OCI-LY7 (cell line): Measurements from ENCODE around the gene LEPR. TPM values are rescaled to one million over a fixed set of nuclear protein-coding genes. Genes with fewer than 3 reads are reported as not detected.

Source experiments
- BruUV-seq: library from RNA; stranded (reverse); fragments of 400-500 nt; replicated peaks from 2 replicates; lab custom pipeline; 2021; lab: Mats Ljungman, UMichigan
- CTCF ChIA-PET: fragments of 300-600 bp; sonication (Branson Sonifier 250); formaldehyde crosslinking; loops from one replicate; lab custom pipeline; 2022; ENCODE audit warnings: antibody characterized with exemption; ENCODE audit not compliant: unreplicated experiment; lab: Charles Lee
- POLR2A ChIA-PET: fragments of 300-600 bp; sonication (Branson Sonifier 250); formaldehyde crosslinking; loops from one replicate; lab custom pipeline; 2022; ENCODE audit warnings: antibody characterized with exemption; lab: Charles Lee
- DNase-seq: peaks from one replicate; pipeline ENCODE4 v3.0.0-alpha.2; 2015; ENCODE audit warnings: low spot score
- H2AFZ ChIP-seq: fragments of 200-600 bp; sonication (generic), shearing (Covaris generic); 2 replicates; pipeline ENCODE4 v1.6.1; 2014; ENCODE audit warnings: mild to moderate bottlenecking, antibody characterized with exemption, low read length, moderate library complexity
- H3K27ac ChIP-seq: fragments of 200-600 bp; sonication (generic); 2 replicates; pipeline ENCODE4 v1.5.1; 2014; ENCODE audit warnings: mixed run types, low read depth, mild to moderate bottlenecking, moderate library complexity, low read length, inconsistent platforms; ENCODE audit not compliant: poor library complexity, severe bottlenecking
- H3K36me3 ChIP-seq: fragments of 200-600 bp; sonication (generic); 2 replicates; pipeline ENCODE4 v1.6.1; 2014; ENCODE audit warnings: mild to moderate bottlenecking, antibody characterized with exemption, low read length, moderate library complexity, mixed read lengths; ENCODE audit not compliant: insufficient read depth
- H3K4me1 ChIP-seq: fragments of 200-600 bp; sonication (generic); 2 replicates; pipeline ENCODE4 v1.5.1; 2014; ENCODE audit warnings: mild to moderate bottlenecking, low read length; ENCODE audit not compliant: insufficient read depth, poor library complexity, severe bottlenecking
- H3K4me2 ChIP-seq: fragments of 200-600 bp; sonication (generic); 2 replicates; pipeline ENCODE4 v1.6.1; 2014; ENCODE audit warnings: mild to moderate bottlenecking, low read length
- H3K4me3 ChIP-seq: fragments of 200-600 bp; sonication (generic); 2 replicates; pipeline ENCODE4 v1.5.1; 2014; ENCODE audit warnings: mild to moderate bottlenecking, low read depth, low read length; ENCODE audit not compliant: poor library complexity, severe bottlenecking
- H3K79me2 ChIP-seq: fragments of 200-600 bp; sonication (generic); 2 replicates; pipeline ENCODE4 v1.6.1; 2016; ENCODE audit warnings: low read depth, mild to moderate bottlenecking, low read length, moderate library complexity, mixed read lengths; ENCODE audit not compliant: insufficient read depth
- H3K9me2 ChIP-seq: fragments of 200-600 bp; sonication (generic); 2 replicates; pipeline ENCODE4 v1.6.1; 2016; ENCODE audit warnings: mild to moderate bottlenecking, low read length, mixed read lengths; ENCODE audit not compliant: insufficient read depth
- H3K9me3 ChIP-seq: fragments of 200-600 bp; sonication (generic); 2 replicates; pipeline ENCODE4 v1.6.1; 2014; ENCODE audit warnings: mild to moderate bottlenecking, mixed run types, low read length, mixed read lengths
- H4K20me1 ChIP-seq: fragments of 200-600 bp; sonication (generic); 2 replicates; pipeline ENCODE4 v1.6.1; 2014; ENCODE audit warnings: mild to moderate bottlenecking, antibody characterized with exemption, low read length, moderate library complexity, mixed read lengths; ENCODE audit not compliant: insufficient read depth
- CTCF ChIP-seq: fragments of 200-600 bp; sonication (generic); conservative IDR thresholded peaks from 2 replicates; pipeline ENCODE4 v1.5.1; 2014; ENCODE audit warnings: mild to moderate bottlenecking, antibody characterized with exemption, low read length, moderate library complexity, mixed read lengths
- EZH2phosphoT487 ChIP-seq: fragments of 200-600 bp; sonication (generic); IDR thresholded peaks from 2 replicates; pipeline ENCODE4 v1.6.1; 2018; ENCODE audit warnings: low read depth, borderline replicate concordance, mild to moderate bottlenecking, mixed run types, antibody characterized with exemption, low read length, moderate library complexity, mixed read lengths
- intact Hi-C: fragments of 100-400 bp; cut with micrococcal nuclease; formaldehyde crosslinking; loops from one replicate; pipeline ENCODE4 v1.10.0; 2022; ENCODE audit not compliant: unreplicated experiment
- total RNA-seq, 2 experiments: library from RNA; depleted of rRNA in 1 of 2; stranded (reverse); fragments of >200 nt in 1 of 2; shearing (Covaris generic) in 1 of 2; gene quantifications; 2 replicates each; pipeline ENCODE4 v1.2.3, GENCODE V29; 2014 to 2022

Gene LEPR
- total RNA-seq, 2 experiments from 2014 or later, result 0.63 to 0.68 TPM

DNA sequence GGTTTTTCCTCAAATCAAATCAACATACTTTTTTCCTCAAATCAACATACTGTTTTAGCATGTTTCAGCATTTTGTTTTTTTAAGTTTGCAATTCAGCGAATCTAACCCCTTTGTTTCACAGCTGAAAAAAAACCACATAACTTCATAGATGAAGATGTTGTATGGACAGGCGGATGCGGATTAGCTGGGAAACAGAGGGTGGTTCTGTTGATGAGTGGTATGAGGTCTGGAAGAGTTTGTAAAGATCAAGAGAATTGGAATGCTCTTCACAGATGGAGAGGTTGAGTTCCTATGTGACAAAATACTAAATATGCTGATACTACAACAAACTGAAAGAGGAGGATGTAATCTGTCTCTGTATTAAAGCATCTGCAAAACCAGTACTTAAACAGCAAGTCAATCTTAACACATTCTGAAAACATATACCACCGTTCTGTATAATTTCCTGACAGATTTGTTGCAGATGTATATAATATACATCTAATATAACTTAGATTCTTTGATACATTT lies 10.6 kb upstream of the LEPR start:
- Histone ChIP-seq H3K4me2 (no peak overlapping the region), H3K9me3 (no peaks in the 10 kb centered on the region), H3K36me3 (peaks cover 5% of the 10 kb centered on the region; the same call in 1 of the 2 replicates), H2AFZ (no peak overlapping the region), H3K4me3 (no peak overlapping the region), H3K79me2 (no peaks in the 10 kb centered on the region), H4K20me1 (no peaks in the 10 kb centered on the region), H3K9me2 (no peaks in the 10 kb centered on the region), H3K27ac (no peak overlapping the region), H3K4me1 (no peaks in the 10 kb centered on the region)
- no peak for DNase-seq
- no peak for TF ChIP-seq EZH2phosphoT487
- no peak for TF ChIP-seq CTCF
- intact Hi-C loops, result no loop called here
- ChIA-PET CTCF (no interaction called here), POLR2A (interaction anchor here (0.7 to 2.6 kb wide), 3 partner anchors 10 to 57 kb away, joined by 3 to 14 read pairs (median 4); partner anchors contain the start of genes LEPR and LEPROT)
- BruUV-seq, result no TSS peak

- no peak overlapping the region for H3K4me2 ChIP-seq
- no TSS peak for BruUV-seq
- no peak for DNase-seq
- no peaks in the 10 kb centered on the region for H3K79me2 ChIP-seq
- peaks cover 5% of the 10 kb centered on the region; the same call in 1 of the 2 replicates for H3K36me3 ChIP-seq
- intact Hi-C loops, result no loop called here
- CTCF ChIA-PET, result no interaction called here
- no peaks in the 10 kb centered on the region for H4K20me1 ChIP-seq
- POLR2A ChIA-PET, result interaction anchor here (1.8 kb wide), 1 partner anchor 8 kb away, joined by 7 read pairs; the partner anchor contains the start of genes LEPR and LEPROT
- H3K4me1 ChIP-seq, result no peaks in the 10 kb centered on the region
- H2AFZ ChIP-seq, result no peak overlapping the region
- H3K27ac ChIP-seq, result no peak overlapping the region
- no peak for TF ChIP-seq EZH2phosphoT487
- no peak for TF ChIP-seq CTCF
- no peaks in the 10 kb centered on the region for H3K9me2 ChIP-seq
- H3K9me3 ChIP-seq, result no peaks in the 10 kb centered on the region
- no peak overlapping the region for H3K4me3 ChIP-seq
These were observed 8.0 kb upstream of the LEPR start for GRCh38 chr1:65412256-65412983.

- ChIA-PET CTCF (no interaction called here), POLR2A (interaction anchor here (1.8 kb wide), 1 partner anchor 7 kb away, joined by 7 read pairs; the partner anchor contains the start of genes LEPR and LEPROT)
- Histone ChIP-seq H3K4me1 (no peaks in the 10 kb centered on the region), H3K79me2 (no peaks in the 10 kb centered on the region), H3K9me2 (no peaks in the 10 kb centered on the region), H3K4me2 (no peak overlapping the region), H3K36me3 (peaks cover 5% of the 10 kb centered on the region; the same call in 1 of the 2 replicates), H3K9me3 (no peaks in the 10 kb centered on the region), H3K27ac (no peak overlapping the region), H2AFZ (no peak overlapping the region), H4K20me1 (no peaks in the 10 kb centered on the region), H3K4me3 (no peak overlapping the region)
- BruUV-seq, result no TSS peak
- TF ChIP-seq EZH2phosphoT487, result no peak
- TF ChIP-seq CTCF, result no peak
- intact Hi-C loops, result no loop called here
- DNase-seq, result no peak
These were observed 7.5 kb upstream of the LEPR start for GRCh38 chr1:65412984-65413375.
